Endothelial cell (in vitro differentiated cells): ENCODE data around the gene POLR3H. TPM values are rescaled to one million over a fixed set of nuclear protein-coding genes. Genes with fewer than 3 reads are reported as not detected.
A peak's percentile ranks its signal among the peaks of the same experiment; 100 is the strongest.
"Not testable (repeated sequence)": the region's sequence is repeated elsewhere in the genome, so short reads cannot be mapped to it uniquely, and the experiment has no call there.

Experiments
- DNase-seq: peaks from one replicate; pipeline ENCODE4 v3.0.0; 2021; ENCODE audit warnings: low spot score
- H3K27ac Mint-ChIP-seq: one replicate; pipeline ENCODE4 v1.8.0; 2021; ENCODE audit warnings: mixed read lengths, inconsistent platforms; ENCODE audit not compliant: unreplicated experiment
- H3K27me3 Mint-ChIP-seq: one replicate; pipeline ENCODE4 v1.8.0; 2021; ENCODE audit warnings: mild to moderate bottlenecking, moderate library complexity, mixed read lengths, inconsistent platforms; ENCODE audit not compliant: unreplicated experiment
- H3K36me3 Mint-ChIP-seq: one replicate; pipeline ENCODE4 v1.8.0; 2021; ENCODE audit warnings: mild to moderate bottlenecking, low read depth, mixed read lengths, inconsistent platforms; ENCODE audit not compliant: unreplicated experiment
- H3K4me1 Mint-ChIP-seq: one replicate; pipeline ENCODE4 v1.8.0; 2021; ENCODE audit warnings: mild to moderate bottlenecking, mixed read lengths, inconsistent platforms; ENCODE audit not compliant: unreplicated experiment
- H3K4me3 Mint-ChIP-seq: one replicate; pipeline ENCODE4 v1.8.0; 2021; ENCODE audit warnings: mild to moderate bottlenecking, mixed read lengths, inconsistent platforms; ENCODE audit not compliant: unreplicated experiment
- H3K9me3 Mint-ChIP-seq: one replicate; pipeline ENCODE4 v1.8.0; 2021; ENCODE audit warnings: mixed read lengths, inconsistent platforms; ENCODE audit not compliant: unreplicated experiment
- total RNA-seq: library from RNA; stranded (reverse); fragmentation: NEBNext Ultra II Directional; extraction: Animal tissue kit (Norgen Biotek cat#: 25700); gene quantifications from one replicate; pipeline ENCODE4 v1.2.1, GENCODE V29; 2021; ENCODE audit not compliant: unreplicated experiment
- TF ChIP-seq, protein P1 (sequence below): fragments of 200-600 bp; sonication (generic); IDR thresholded peaks from one replicate; pipeline ENCODE4 v1.5.0; 2021; ENCODE audit warnings: antibody characterized with exemption; ENCODE audit not compliant: unreplicated experiment

Gene POLR3H
- total RNA-seq, 1 donor from 2014 or later = 20.8 TPM

GRCh38 chr22:41578114-41578513 lies 33.8 kb upstream of the POLR3H start:
- no peak overlapping the region for H3K27ac Mint-ChIP-seq
- H3K9me3 Mint-ChIP-seq = no peaks in the 10 kb centered on the region
- DNase-seq = no peak
- no peaks in the 10 kb centered on the region for H3K36me3 Mint-ChIP-seq
- no peak overlapping the region for H3K4me3 Mint-ChIP-seq
- H3K27me3 Mint-ChIP-seq = no peaks in the 10 kb centered on the region
- peaks cover 3% of the 10 kb centered on the region for H3K4me1 Mint-ChIP-seq
- TF ChIP-seq, protein P1, sequence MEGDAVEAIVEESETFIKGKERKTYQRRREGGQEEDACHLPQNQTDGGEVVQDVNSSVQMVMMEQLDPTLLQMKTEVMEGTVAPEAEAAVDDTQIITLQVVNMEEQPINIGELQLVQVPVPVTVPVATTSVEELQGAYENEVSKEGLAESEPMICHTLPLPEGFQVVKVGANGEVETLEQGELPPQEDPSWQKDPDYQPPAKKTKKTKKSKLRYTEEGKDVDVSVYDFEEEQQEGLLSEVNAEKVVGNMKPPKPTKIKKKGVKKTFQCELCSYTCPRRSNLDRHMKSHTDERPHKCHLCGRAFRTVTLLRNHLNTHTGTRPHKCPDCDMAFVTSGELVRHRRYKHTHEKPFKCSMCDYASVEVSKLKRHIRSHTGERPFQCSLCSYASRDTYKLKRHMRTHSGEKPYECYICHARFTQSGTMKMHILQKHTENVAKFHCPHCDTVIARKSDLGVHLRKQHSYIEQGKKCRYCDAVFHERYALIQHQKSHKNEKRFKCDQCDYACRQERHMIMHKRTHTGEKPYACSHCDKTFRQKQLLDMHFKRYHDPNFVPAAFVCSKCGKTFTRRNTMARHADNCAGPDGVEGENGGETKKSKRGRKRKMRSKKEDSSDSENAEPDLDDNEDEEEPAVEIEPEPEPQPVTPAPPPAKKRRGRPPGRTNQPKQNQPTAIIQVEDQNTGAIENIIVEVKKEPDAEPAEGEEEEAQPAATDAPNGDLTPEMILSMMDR = no peak

- DNase-seq = peak; percentile 74
- Mint-ChIP-seq H3K27ac (no peak overlapping the region), H3K36me3 (no peaks in the 10 kb centered on the region), H3K27me3 (no peaks in the 10 kb centered on the region), H3K4me1 (no peaks in the 10 kb centered on the region), H3K9me3 (no peaks in the 10 kb centered on the region), H3K4me3 (peak overlapping the region; percentile 51)
- TF ChIP-seq, protein P1 = no peak
Observed at GRCh38 chr22:41576877-41577276, 32.6 kb upstream of the POLR3H start.

- H3K4me1 Mint-ChIP-seq = no peaks in the 10 kb centered on the region
- TF ChIP-seq, protein P1 = no peak
- H3K27ac Mint-ChIP-seq = no peak overlapping the region
- no peak for DNase-seq
- H3K27me3 Mint-ChIP-seq = no peaks in the 10 kb centered on the region
- no peaks in the 10 kb centered on the region for H3K9me3 Mint-ChIP-seq
- no peaks in the 10 kb centered on the region for H3K36me3 Mint-ChIP-seq
- no peak overlapping the region for H3K4me3 Mint-ChIP-seq
Observed at GRCh38 chr22:41575533-41575932, 31.3 kb upstream of the POLR3H start.

DNA sequence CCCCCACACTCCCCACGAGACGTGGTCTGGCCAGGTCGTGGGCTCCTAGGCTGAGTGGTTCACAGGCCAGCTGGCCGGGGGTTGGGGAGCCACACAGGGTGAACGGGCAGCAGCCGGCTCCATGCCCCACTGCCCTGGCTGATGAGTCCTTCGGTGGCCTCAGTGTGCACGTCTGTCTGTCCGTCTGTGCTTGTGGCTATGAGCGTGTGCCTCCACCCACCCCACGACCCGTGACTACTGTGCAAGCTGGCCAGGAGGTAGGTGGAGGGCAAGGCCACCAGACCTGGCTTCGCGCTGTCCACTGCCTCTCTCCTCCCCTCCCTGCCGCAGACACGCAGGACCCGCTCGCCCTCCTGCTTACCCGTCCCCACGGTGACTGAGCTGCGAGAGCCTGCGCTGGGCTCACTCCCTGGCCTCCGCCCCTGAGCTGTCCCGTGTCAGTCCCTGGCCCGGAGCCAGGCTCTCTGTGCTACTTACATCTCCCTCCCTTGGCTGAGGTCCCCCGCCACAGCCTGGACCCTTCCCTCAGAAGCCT lies 30.6 kb upstream of the POLR3H start:
- TF ChIP-seq, protein P1 = no peak
- Mint-ChIP-seq H3K4me1 (no peaks in the 10 kb centered on the region), H3K36me3 (no peaks in the 10 kb centered on the region), H3K9me3 (no peaks in the 10 kb centered on the region), H3K27ac (no peak overlapping the region), H3K27me3 (no peaks in the 10 kb centered on the region), H3K4me3 (no peak overlapping the region)
- no peak for DNase-seq

DNA sequence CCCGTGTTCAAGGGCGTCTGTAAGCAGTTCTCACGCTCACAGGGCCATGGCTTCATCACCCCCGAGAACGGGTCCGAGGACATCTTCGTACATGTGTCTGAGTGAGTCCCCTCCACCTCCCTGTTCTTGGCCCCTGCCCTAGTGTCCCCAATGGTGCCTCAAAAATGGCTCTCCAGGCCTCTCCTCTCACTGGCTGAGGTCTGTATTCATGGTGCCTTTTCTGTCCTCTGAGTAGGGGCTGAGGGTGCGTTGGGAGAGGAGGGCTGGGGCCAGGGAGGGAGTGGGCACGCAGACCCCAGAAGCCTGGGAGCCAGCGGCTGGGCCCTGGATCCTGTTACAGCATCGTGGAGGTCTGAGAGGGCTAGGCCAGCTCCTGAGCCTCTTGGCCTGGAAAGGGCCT lies 29.4 kb upstream of the POLR3H start:
- Mint-ChIP-seq H3K9me3 (no peaks in the 10 kb centered on the region), H3K4me3 (no peak overlapping the region), H3K36me3 (no peaks in the 10 kb centered on the region), H3K27ac (no peak overlapping the region), H3K27me3 (peaks cover 5% of the 10 kb centered on the region), H3K4me1 (no peaks in the 10 kb centered on the region)
- TF ChIP-seq, protein P1 = no peak
- no peak for DNase-seq

GRCh38 chr22:41572305-41572704 lies 28.0 kb upstream of the POLR3H start:
- not testable (repeated sequence) for H3K9me3 Mint-ChIP-seq, H3K36me3 Mint-ChIP-seq, H3K4me1 Mint-ChIP-seq, H3K27ac Mint-ChIP-seq, DNase-seq, H3K27me3 Mint-ChIP-seq, H3K4me3 Mint-ChIP-seq
